ENCODE data around the gene CYP2J2. TPM values are rescaled to one million over a fixed set of nuclear protein-coding genes. Genes with fewer than 3 reads are reported as not detected.
"Not testable (repeated sequence)": the region's sequence is repeated elsewhere in the genome, so short reads cannot be mapped to it uniquely, and the experiment has no call there.

Gene CYP2J2
- total RNA-seq, 1 experiment from 2014 or later: 0.29 TPM

- ChIA-PET POLR2A (no interaction called here), CTCF (no interaction called here)
- H3K27ac Mint-ChIP-seq (ENCODE audit: unreplicated experiment): no peak overlapping the region
- H3K4me1 Mint-ChIP-seq (ENCODE audit: low read depth, unreplicated experiment): peaks cover 7% of the 10 kb centered on the region
- intact Hi-C loops (cut with micrococcal nuclease; ENCODE audit: unreplicated experiment): no loop called here
- no peak overlapping the region for H3K4me3 Mint-ChIP-seq (ENCODE audit: unreplicated experiment)
- H3K36me3 Mint-ChIP-seq (ENCODE audit: insufficient read depth, unreplicated experiment): no peaks in the 10 kb centered on the region
- Histone ChIP-seq H3K9me3 (no peaks in the 10 kb centered on the region), H3K4me3 (ENCODE audit: low read depth, low read length) (no peak overlapping the region), H3K36me3 (ENCODE audit: control insufficient read depth, insufficient read depth, low read length) (no peaks in the 10 kb centered on the region), H3K4me1 (no peaks in the 10 kb centered on the region), H3K27me3 (replicated peaks; ENCODE audit: control insufficient read depth, insufficient read depth, low read length) (no peaks in the 10 kb centered on the region)
- H3K9me3 Mint-ChIP-seq (ENCODE audit: unreplicated experiment): peaks cover under 1% of the 10 kb centered on the region
- BruUV-seq (replicated peaks): no TSS peak
- no peak for DNase-seq
- no peak for TF ChIP-seq CTCF (IDR thresholded peaks at IDR 0.05; ENCODE audit: insufficient read depth in 1 of 2, low read depth in 1 of 2, low read length in 1 of 2, severe bottlenecking in 1 of 2, unreplicated experiment in 1 of 2)
- peaks cover 16% of the 10 kb centered on the region for H3K27me3 Mint-ChIP-seq (ENCODE audit: insufficient read depth, unreplicated experiment)
These were observed 2.4 kb upstream of the CYP2J2 start for GRCh38 chr1:59928996-59929395.

- Mint-ChIP-seq H3K36me3 (ENCODE audit: insufficient read depth, unreplicated experiment) (no peaks in the 10 kb centered on the region), H3K27ac (ENCODE audit: unreplicated experiment) (no peak overlapping the region), H3K27me3 (ENCODE audit: insufficient read depth, unreplicated experiment) (peaks cover 15% of the 10 kb centered on the region), H3K9me3 (ENCODE audit: unreplicated experiment) (peaks cover 7% of the 10 kb centered on the region), H3K4me3 (ENCODE audit: unreplicated experiment) (peak overlapping the region; percentile 72), H3K4me1 (ENCODE audit: low read depth, unreplicated experiment) (peaks cover 7% of the 10 kb centered on the region)
- no TSS peak for BruUV-seq (replicated peaks)
- Histone ChIP-seq H3K27me3 (replicated peaks; ENCODE audit: control insufficient read depth, insufficient read depth, low read length) (no peaks in the 10 kb centered on the region), H3K9me3 (no peaks in the 10 kb centered on the region), H3K36me3 (ENCODE audit: control insufficient read depth, insufficient read depth, low read length) (no peaks in the 10 kb centered on the region), H3K4me3 (ENCODE audit: low read depth, low read length) (no peak overlapping the region), H3K4me1 (no peaks in the 10 kb centered on the region)
- POLR2A ChIA-PET: no interaction called here
- CTCF ChIA-PET: interaction anchor here (1.2 kb wide), 1 partner anchor 20 kb away, joined by 3 read pairs; no protein-coding TSS in a partner anchor
- intact Hi-C loops (cut with micrococcal nuclease; ENCODE audit: unreplicated experiment): no loop called here
- no peak for TF ChIP-seq CTCF (IDR thresholded peaks at IDR 0.05; ENCODE audit: insufficient read depth in 1 of 2, low read depth in 1 of 2, low read length in 1 of 2, severe bottlenecking in 1 of 2, unreplicated experiment in 1 of 2)
- no peak for DNase-seq
These were observed 640 bp upstream of the CYP2J2 start for GRCh38 chr1:59927213-59927612.

GRCh38 chr1:59924653-59925052 is 1.9 kb downstream of the CYP2J2 start:
- DNase-seq: no peak
- H3K9me3 Mint-ChIP-seq (ENCODE audit: unreplicated experiment): peaks cover 7% of the 10 kb centered on the region
- TF ChIP-seq CTCF (IDR thresholded peaks at IDR 0.05; ENCODE audit: insufficient read depth in 1 of 2, low read depth in 1 of 2, low read length in 1 of 2, severe bottlenecking in 1 of 2, unreplicated experiment in 1 of 2): no peak
- peaks cover 7% of the 10 kb centered on the region for H3K4me1 Mint-ChIP-seq (ENCODE audit: low read depth, unreplicated experiment)
- H3K9me3 ChIP-seq: no peaks in the 10 kb centered on the region
- H3K4me1 ChIP-seq: no peaks in the 10 kb centered on the region
- POLR2A ChIA-PET: no interaction called here
- no peak overlapping the region for H3K4me3 ChIP-seq (ENCODE audit: low read depth, low read length)
- no peaks in the 10 kb centered on the region for H3K36me3 ChIP-seq (ENCODE audit: control insufficient read depth, insufficient read depth, low read length)
- no peaks in the 10 kb centered on the region for H3K36me3 Mint-ChIP-seq (ENCODE audit: insufficient read depth, unreplicated experiment)
- H3K4me3 Mint-ChIP-seq (ENCODE audit: unreplicated experiment): no peak overlapping the region
- H3K27ac Mint-ChIP-seq (ENCODE audit: unreplicated experiment): no peak overlapping the region
- H3K27me3 Mint-ChIP-seq (ENCODE audit: insufficient read depth, unreplicated experiment): peaks cover 16% of the 10 kb centered on the region
- CTCF ChIA-PET: no interaction called here
- no TSS peak for BruUV-seq (replicated peaks)
- no peaks in the 10 kb centered on the region for H3K27me3 ChIP-seq (replicated peaks; ENCODE audit: control insufficient read depth, insufficient read depth, low read length)
- intact Hi-C loops (cut with micrococcal nuclease; ENCODE audit: unreplicated experiment): no loop called here

- H3K4me1 Mint-ChIP-seq (ENCODE audit: low read depth, unreplicated experiment); BruUV-seq (replicated peaks); H3K36me3 ChIP-seq (ENCODE audit: control insufficient read depth, insufficient read depth, low read length); DNase-seq; H3K27me3 ChIP-seq (replicated peaks; ENCODE audit: control insufficient read depth, insufficient read depth, low read length); H3K9me3 Mint-ChIP-seq (ENCODE audit: unreplicated experiment); POLR2A ChIA-PET; H3K4me3 ChIP-seq (ENCODE audit: low read depth, low read length); CTCF ChIA-PET; H3K4me1 ChIP-seq; H3K4me3 Mint-ChIP-seq (ENCODE audit: unreplicated experiment); H3K27ac Mint-ChIP-seq (ENCODE audit: unreplicated experiment); H3K36me3 Mint-ChIP-seq (ENCODE audit: insufficient read depth, unreplicated experiment); H3K9me3 ChIP-seq; intact Hi-C loops (cut with micrococcal nuclease; ENCODE audit: unreplicated experiment): not testable (repeated sequence)
- peaks cover 11% of the 10 kb centered on the region for H3K27me3 Mint-ChIP-seq (ENCODE audit: insufficient read depth, unreplicated experiment)
These were observed 5.2 kb downstream of the CYP2J2 start for GRCh38 chr1:59921258-59921899.

All from Caco-2 (cell line).